ENCODE measurements around the gene CFAP99. TPM values are rescaled to one million over a fixed set of nuclear protein-coding genes. Genes with fewer than 3 reads are reported as not detected.

CFAP99 gene
- polyA plus RNA-seq, 3 donors, result 0.15 to 0.27 TPM; not detected in 1

DNA sequence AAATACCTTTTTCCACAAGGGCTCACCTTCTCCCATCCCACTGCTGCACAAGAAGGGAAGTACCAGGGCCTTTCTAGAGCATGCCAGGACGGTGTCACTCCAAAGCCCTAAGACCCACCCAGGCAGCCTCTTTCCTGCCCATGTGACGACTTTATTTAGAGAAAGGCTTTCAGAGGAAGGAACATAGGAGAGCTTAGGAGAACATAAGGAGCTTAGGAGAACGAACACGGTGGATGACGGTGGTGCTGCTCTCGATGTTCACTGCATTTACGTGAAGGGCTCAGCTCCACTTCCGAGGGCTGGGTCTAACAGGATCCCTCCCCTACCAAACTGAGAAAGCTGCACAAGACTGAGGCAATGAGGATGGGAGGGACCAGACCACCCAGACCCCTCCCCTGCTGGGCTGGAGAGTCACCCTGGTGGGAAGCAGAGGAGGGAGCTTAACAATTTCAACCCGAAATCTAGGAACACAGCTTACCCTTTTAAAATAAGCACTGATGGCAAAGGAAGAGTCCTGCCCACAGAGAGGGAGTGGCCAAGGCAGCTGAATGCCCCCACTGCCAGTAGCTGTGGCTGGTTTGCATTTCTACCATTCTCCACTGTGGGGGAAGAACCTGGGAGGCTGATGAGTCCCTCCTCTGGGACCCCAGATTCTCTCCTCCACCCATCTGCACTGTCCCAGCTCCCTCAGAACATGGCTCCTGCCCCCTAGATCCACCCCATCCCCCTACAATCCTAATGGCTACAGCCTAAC lies 30.1 kb upstream of the CFAP99 start:
- Mint-ChIP-seq H3K36me3 (peaks cover 0 to 2% of the 10 kb centered on the region in 2 donors), H3K27ac (peak overlapping the region in 1 of 7 donors; percentile 68), H3K27me3 (ENCODE audit: low read depth in 3 of 3) (peaks cover 35 to 45% (median 36%) of the 10 kb centered on the region in 3 donors), H3K9me3 (peaks cover 0 to 8% (median 0%) of the 10 kb centered on the region in 7 donors), H3K4me3 (no peak overlapping the region), H3K4me1 (peaks cover 19% of the 10 kb centered on the region)
- no peak overlapping the region for H3K4me3 ChIP-seq (replicated peaks in 1 of 3; ENCODE audit: low read depth in 2 of 3, low read length in 3 of 3)
- H3K4me2 ChIP-seq (replicated peaks; ENCODE audit: extremely low read depth, low read length, poor library complexity, severe bottlenecking), result no peak overlapping the region
- H3K79me2 ChIP-seq (ENCODE audit: insufficient read depth, low read length), result no peaks in the 10 kb centered on the region
- H3K27ac ChIP-seq (ENCODE audit: low read depth in 1 of 2, low read length in 2 of 2), result no peak overlapping the region
- TF ChIP-seq, protein P1, sequence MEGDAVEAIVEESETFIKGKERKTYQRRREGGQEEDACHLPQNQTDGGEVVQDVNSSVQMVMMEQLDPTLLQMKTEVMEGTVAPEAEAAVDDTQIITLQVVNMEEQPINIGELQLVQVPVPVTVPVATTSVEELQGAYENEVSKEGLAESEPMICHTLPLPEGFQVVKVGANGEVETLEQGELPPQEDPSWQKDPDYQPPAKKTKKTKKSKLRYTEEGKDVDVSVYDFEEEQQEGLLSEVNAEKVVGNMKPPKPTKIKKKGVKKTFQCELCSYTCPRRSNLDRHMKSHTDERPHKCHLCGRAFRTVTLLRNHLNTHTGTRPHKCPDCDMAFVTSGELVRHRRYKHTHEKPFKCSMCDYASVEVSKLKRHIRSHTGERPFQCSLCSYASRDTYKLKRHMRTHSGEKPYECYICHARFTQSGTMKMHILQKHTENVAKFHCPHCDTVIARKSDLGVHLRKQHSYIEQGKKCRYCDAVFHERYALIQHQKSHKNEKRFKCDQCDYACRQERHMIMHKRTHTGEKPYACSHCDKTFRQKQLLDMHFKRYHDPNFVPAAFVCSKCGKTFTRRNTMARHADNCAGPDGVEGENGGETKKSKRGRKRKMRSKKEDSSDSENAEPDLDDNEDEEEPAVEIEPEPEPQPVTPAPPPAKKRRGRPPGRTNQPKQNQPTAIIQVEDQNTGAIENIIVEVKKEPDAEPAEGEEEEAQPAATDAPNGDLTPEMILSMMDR (IDR thresholded peaks at IDR 0.05), result no peak
- intact Hi-C loops (cut with micrococcal nuclease), result no loop called here
- no peaks in the 10 kb centered on the region for H4K20me1 ChIP-seq (ENCODE audit: insufficient read depth, low read length)
- H3K9me3 ChIP-seq (replicated peaks in 1 of 2; ENCODE audit: control insufficient read depth in 1 of 2, insufficient read depth in 1 of 2, low read length in 2 of 2), result no peaks in the 10 kb centered on the region
- H3K4me1 ChIP-seq (ENCODE audit: control insufficient read depth in 1 of 2, insufficient read depth in 2 of 2, low read length in 2 of 2), result peaks cover 0 to 1% of the 10 kb centered on the region in 2 donors
- no peak overlapping the region for H2AFZ ChIP-seq (ENCODE audit: insufficient read depth, low read depth, low read length, poor library complexity, severe bottlenecking)
- no peaks in the 10 kb centered on the region for H3K36me3 ChIP-seq (replicated peaks in 1 of 2; ENCODE audit: control insufficient read depth in 1 of 2, insufficient read depth in 2 of 2, low read length in 2 of 2)
- H3K9ac ChIP-seq (ENCODE audit: insufficient read depth, low read length, poor library complexity, severe bottlenecking), result no peak overlapping the region
- 40% methylated on average over 1 of the region's 9 CpGs for WGBS (ENCODE audit: insufficient coverage)
- peaks cover 7 to 36% of the 10 kb centered on the region in 2 donors for H3K27me3 ChIP-seq (ENCODE audit: control insufficient read depth in 2 of 2, insufficient read depth in 2 of 2, low read length in 2 of 2)
- no peak for DNase-seq

DNA sequence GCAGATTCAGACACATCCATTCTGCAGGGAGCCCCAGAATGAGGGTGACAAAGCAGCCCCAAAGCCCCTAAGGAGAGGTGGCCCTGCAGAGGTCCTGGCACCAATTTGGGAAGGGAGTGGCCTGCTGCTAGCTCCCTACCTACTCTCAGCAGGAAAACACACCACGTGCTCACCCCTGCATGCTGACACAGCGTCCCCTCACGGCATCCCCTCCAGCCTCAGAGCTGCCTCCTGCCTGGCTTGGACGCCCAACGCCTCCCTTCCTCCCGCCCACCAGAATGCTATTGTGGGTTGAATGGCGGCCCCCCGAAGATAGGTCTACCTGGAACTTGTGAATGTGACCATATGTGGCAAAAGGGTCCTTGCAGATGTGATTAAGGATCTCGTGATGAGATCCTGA lies 29.1 kb upstream of the CFAP99 start:
- DNase-seq, result no peak
- no peaks in the 10 kb centered on the region for H3K79me2 ChIP-seq (ENCODE audit: insufficient read depth, low read length)
- H3K9me3 Mint-ChIP-seq, result peaks cover 0 to 4% (median 0%) of the 10 kb centered on the region in 7 donors
- TF ChIP-seq, protein P1 (IDR thresholded peaks at IDR 0.05), result no peak
- peaks cover 41 to 56% (median 42%) of the 10 kb centered on the region in 3 donors for H3K27me3 Mint-ChIP-seq (ENCODE audit: low read depth in 3 of 3)
- H3K4me1 Mint-ChIP-seq, result peaks cover 23% of the 10 kb centered on the region
- H3K27ac ChIP-seq (ENCODE audit: low read depth in 1 of 2, low read length in 2 of 2), result no peak overlapping the region
- no peaks in the 10 kb centered on the region for H3K9me3 ChIP-seq (replicated peaks in 1 of 2; ENCODE audit: control insufficient read depth in 1 of 2, insufficient read depth in 1 of 2, low read length in 2 of 2)
- peaks cover 7 to 46% of the 10 kb centered on the region in 2 donors for H3K27me3 ChIP-seq (ENCODE audit: control insufficient read depth in 2 of 2, insufficient read depth in 2 of 2, low read length in 2 of 2)
- WGBS (ENCODE audit: insufficient coverage), result 68% methylated on average over 9 of the region's 9 CpGs
- H3K36me3 Mint-ChIP-seq, result peaks cover 0 to 2% of the 10 kb centered on the region in 2 donors
- H3K4me1 ChIP-seq (ENCODE audit: control insufficient read depth in 1 of 2, insufficient read depth in 2 of 2, low read length in 2 of 2), result peaks cover 0 to 2% of the 10 kb centered on the region in 2 donors
- no peak overlapping the region for H3K27ac Mint-ChIP-seq
- no peaks in the 10 kb centered on the region for H3K36me3 ChIP-seq (replicated peaks in 1 of 2; ENCODE audit: control insufficient read depth in 1 of 2, insufficient read depth in 2 of 2, low read length in 2 of 2)
- no peak overlapping the region for H3K4me3 ChIP-seq (replicated peaks in 1 of 3; ENCODE audit: low read depth in 2 of 3, low read length in 3 of 3)
- intact Hi-C loops (cut with micrococcal nuclease), result no loop called here
- H3K9ac ChIP-seq (ENCODE audit: insufficient read depth, low read length, poor library complexity, severe bottlenecking), result no peak overlapping the region
- no peaks in the 10 kb centered on the region for H4K20me1 ChIP-seq (ENCODE audit: insufficient read depth, low read length)
- peak overlapping the region in 1 of 2 donors; percentile 15 for H3K4me3 Mint-ChIP-seq
- no peak overlapping the region for H3K4me2 ChIP-seq (replicated peaks; ENCODE audit: extremely low read depth, low read length, poor library complexity, severe bottlenecking)
- H2AFZ ChIP-seq (ENCODE audit: insufficient read depth, low read depth, low read length, poor library complexity, severe bottlenecking), result no peak overlapping the region
